ENCODE data around the gene ZBTB16.

GRCh38 chr11:114250993-114251814, 191.7 kb downstream of the ZBTB16 start:
- TF ChIP-seq HDGF (IDR thresholded peaks at IDR 0.05; ENCODE audit: borderline replicate concordance), result no peak
- TF ChIP-seq FOXM1 (IDR thresholded peaks at IDR 0.05; ENCODE audit: borderline replicate concordance), result no peak
- TF ChIP-seq SP1 (IDR thresholded peaks at IDR 0.05), result no peak
- TF ChIP-seq BHLHE40 (IDR thresholded peaks at IDR 0.05; ENCODE audit: borderline replicate concordance), result no peak
- TF ChIP-seq SUZ12 (IDR thresholded peaks at IDR 0.05), result no peak

Measured in HEK293T (cell line).